Transverse colon (tissue), 4 donors: ENCODE data around the gene ROCK2. TPM values are rescaled to one million over a fixed set of nuclear protein-coding genes. Genes with fewer than 3 reads are reported as not detected.

ENCODE experiments used
- DNase-seq: peaks from one replicate; pipeline ENCODE4 v3.0.0-alpha.2; 2019
- H3K27ac ChIP-seq, 4 donors: fragments of 200-600 bp; sonication (generic); 2 replicates each; pipeline ENCODE4 v1.5.1; 2016 to 2018; ENCODE audit warnings: inconsistent platforms in 4 of 4
- H3K27me3 ChIP-seq: fragments of 200-600 bp; sonication (generic); 2 replicates; pipeline ENCODE4 v1.5.1; 2017; ENCODE audit warnings: inconsistent platforms
- H3K36me3 ChIP-seq, 4 donors: fragments of 200-600 bp; sonication (generic); 2 replicates each; pipeline ENCODE4 v1.5.1; 2017 to 2019; ENCODE audit warnings: inconsistent platforms in 4 of 4
- H3K4me1 ChIP-seq, 4 donors: fragments of 200-600 bp; sonication (generic); 2 replicates each; pipeline ENCODE4 v1.5.1; 2017 to 2020; ENCODE audit warnings: inconsistent platforms in 4 of 4
- H3K4me3 ChIP-seq, 4 donors: fragments of 200-600 bp; sonication (generic); 1 replicate in 1 of 4; 2 replicates in 3 of 4; pipeline versions ENCODE4 v1.5.1 to v1.6.1; 2017 to 2019; ENCODE audit warnings: inconsistent platforms in 4 of 4
- H3K9me3 ChIP-seq, 2 donors: fragments of 200-600 bp; sonication (generic); 2 replicates each; pipeline ENCODE4 v1.5.1; 2017 to 2019; ENCODE audit warnings: inconsistent platforms in 2 of 2
- EP300 ChIP-seq: sonication (generic); formaldehyde crosslinking; IDR thresholded peaks from one replicate; pipeline ENCODE4 v1.6.1; 2017; ENCODE audit warnings: antibody characterized with exemption, low read depth
- POLR2A ChIP-seq: fragments of 450-650 bp; IDR thresholded peaks from one replicate; pipeline ENCODE4 v1.6.1; 2016; ENCODE audit warnings: antibody characterized with exemption, mild to moderate bottlenecking, moderate library complexity
- POLR2AphosphoS5 ChIP-seq, 3 donors: sonication (generic); formaldehyde crosslinking; IDR thresholded peaks; one replicate each; pipeline ENCODE4 v1.6.1; 2016; ENCODE audit warnings: antibody characterized with exemption in 3 of 3
- WGBS, 2 donors: methylation state at CpG; one replicate each; pipeline ENCODE4 v1.1.5; 2018; ENCODE audit warnings: low coverage in 1 of 2; 5-methylcytosine and 5-hydroxymethylcytosine counted together
- in situ Hi-C, 4 donors: fragments of 200-750 bp; cut with MboI; loops; one replicate each; pipeline versions ENCODE4 v1.15.0 to v1.15.1; 2017; ENCODE audit warnings: low sequenced_read_pairs in 3 of 4, low pct_ligation_motif_present in 1 of 4, low pct_unique_long_range_greater_than_20kb in 1 of 4
- intact Hi-C: fragments of 100-400 bp; cut with DNase I; formaldehyde crosslinking; loops from one replicate; pipeline ENCODE4 v1.15.1; 2023; ENCODE audit warnings: low total_unique reads
- total RNA-seq, 4 donors: library from RNA; depleted of rRNA; stranded (reverse); fragments of >200 nt; gene quantifications; one replicate each; pipeline ENCODE4 v1.1.0, GENCODE V29; 2016
- TF ChIP-seq, protein P1 (sequence below), 5 experiments: fragments of 200-600 bp in 3 of 5; fragments of 450-650 bp in 2 of 5; sonication (generic) in 3 of 5; IDR thresholded peaks; 1 replicate in 2 of 5; 2 replicates in 3 of 5; pipeline ENCODE4 v1.5.1; 2016 to 2017; ENCODE audit warnings: antibody characterized with exemption in 5 of 5, inconsistent platforms in 3 of 5, mild to moderate bottlenecking in 2 of 5, moderate library complexity in 1 of 5

The ROCK2 gene
- total RNA-seq = 10 to 100 TPM; 53.9 to 93.0 (median 74.7) TPM

GRCh38 chr2:11344342-11344955, at the start of gene ROCK2:
TSS of gene ROCK2 (minus strand) at chr2:11344636. CDS start at chr2:11344136, 500 bp downstream.
- in situ Hi-C loops (loop anchor here in 1 of 4 donors (10.0 kb wide), 1 partner anchor 60 kb away; no protein-coding TSS in a partner anchor), intact Hi-C loops (no loop called here)
- H3K4me3 ChIP-seq = peak within 1 kb of the TSS; percentile 74 to 100 (median 80)
- H3K27ac ChIP-seq = peak within 1 kb of the TSS; percentile 100
- DNase-seq = peak; percentile 90
- peaks cover 8 to 51% (median 40%) of the 10 kb centered on the region in 4 donors for H3K4me1 ChIP-seq
- TF ChIP-seq POLR2A (peak; percentile 49), EP300 (no peak), POLR2AphosphoS5 (IDR thresholded peaks at IDR 0.05) (peak; percentile 43 to 89 (median 87))
- TF ChIP-seq, protein P1, sequence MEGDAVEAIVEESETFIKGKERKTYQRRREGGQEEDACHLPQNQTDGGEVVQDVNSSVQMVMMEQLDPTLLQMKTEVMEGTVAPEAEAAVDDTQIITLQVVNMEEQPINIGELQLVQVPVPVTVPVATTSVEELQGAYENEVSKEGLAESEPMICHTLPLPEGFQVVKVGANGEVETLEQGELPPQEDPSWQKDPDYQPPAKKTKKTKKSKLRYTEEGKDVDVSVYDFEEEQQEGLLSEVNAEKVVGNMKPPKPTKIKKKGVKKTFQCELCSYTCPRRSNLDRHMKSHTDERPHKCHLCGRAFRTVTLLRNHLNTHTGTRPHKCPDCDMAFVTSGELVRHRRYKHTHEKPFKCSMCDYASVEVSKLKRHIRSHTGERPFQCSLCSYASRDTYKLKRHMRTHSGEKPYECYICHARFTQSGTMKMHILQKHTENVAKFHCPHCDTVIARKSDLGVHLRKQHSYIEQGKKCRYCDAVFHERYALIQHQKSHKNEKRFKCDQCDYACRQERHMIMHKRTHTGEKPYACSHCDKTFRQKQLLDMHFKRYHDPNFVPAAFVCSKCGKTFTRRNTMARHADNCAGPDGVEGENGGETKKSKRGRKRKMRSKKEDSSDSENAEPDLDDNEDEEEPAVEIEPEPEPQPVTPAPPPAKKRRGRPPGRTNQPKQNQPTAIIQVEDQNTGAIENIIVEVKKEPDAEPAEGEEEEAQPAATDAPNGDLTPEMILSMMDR (IDR thresholded peaks at IDR 0.05) = no peak
- no peaks in the 10 kb centered on the region for H3K36me3 ChIP-seq
- H3K27me3 ChIP-seq = no peaks in the 10 kb centered on the region
- no peaks in the 10 kb centered on the region for H3K9me3 ChIP-seq
- 0 to 2% methylated on average over 1 to 52 of the region's 90 CpGs for WGBS, 2 donors

DNA sequence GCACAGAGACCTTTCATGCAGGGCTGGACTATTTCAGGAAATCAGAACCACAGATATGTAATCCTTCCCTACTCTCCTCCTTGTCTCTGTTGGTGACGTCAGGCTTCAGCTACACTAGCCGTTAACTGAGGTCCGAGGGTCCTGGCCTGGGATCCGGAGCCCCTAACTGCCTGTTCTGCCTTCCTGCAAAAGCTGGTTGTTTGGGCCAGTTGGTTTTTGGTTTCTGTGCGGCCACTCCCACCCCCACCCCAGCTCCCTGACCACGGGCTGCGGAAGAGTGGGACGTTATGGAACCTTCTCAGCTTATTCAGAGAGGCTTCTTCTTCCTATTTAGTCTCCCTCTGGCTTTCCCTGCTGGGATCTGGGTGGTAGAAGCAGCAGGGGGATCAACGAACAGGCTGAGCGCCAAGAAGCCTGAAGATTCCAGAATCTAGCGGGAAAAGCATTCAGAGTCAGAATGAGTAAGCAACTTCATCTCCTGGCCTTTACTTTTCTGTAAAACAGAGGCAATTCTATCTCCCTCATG, 49.3 kb upstream of the ROCK2 start:
- intact Hi-C loops = no loop called here
- no peak overlapping the region for H3K4me3 ChIP-seq
- no peaks in the 10 kb centered on the region for H3K36me3 ChIP-seq
- no peak for DNase-seq
- H3K27ac ChIP-seq = peak overlapping the region; percentile 23 to 55 (median 46)
- no peak for TF ChIP-seq EP300
- TF ChIP-seq, protein P1 (IDR thresholded peaks at IDR 0.05) = no peak
- TF ChIP-seq POLR2AphosphoS5 (IDR thresholded peaks at IDR 0.05) = no peak
- TF ChIP-seq POLR2A = no peak
- H3K27me3 ChIP-seq = no peaks in the 10 kb centered on the region
- WGBS, 2 donors = 62 to 100% methylated on average over 2 to 11 of the region's 11 CpGs
- in situ Hi-C loops = no loop called here
- peaks cover 12 to 27% (median 13%) of the 10 kb centered on the region in 4 donors for H3K4me1 ChIP-seq
- H3K9me3 ChIP-seq = no peaks in the 10 kb centered on the region

DNA sequence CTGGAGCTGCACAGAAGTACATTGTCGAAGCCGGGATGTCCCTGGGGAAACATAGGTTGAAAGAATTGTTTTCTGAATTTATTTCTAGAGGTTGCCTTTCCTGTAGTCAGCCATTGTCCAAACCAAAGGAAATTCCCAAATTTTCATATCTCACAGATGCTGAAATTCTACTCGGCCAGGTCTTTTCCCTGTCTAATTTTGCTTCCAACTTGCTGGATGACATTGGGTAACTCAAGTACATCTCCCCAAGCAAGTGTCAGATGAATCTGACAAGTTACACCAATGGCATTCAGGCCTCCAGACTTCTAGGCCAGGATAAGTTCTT, 47.5 kb upstream of the ROCK2 start:
- no peaks in the 10 kb centered on the region for H3K9me3 ChIP-seq
- TF ChIP-seq POLR2AphosphoS5 (IDR thresholded peaks at IDR 0.05) = no peak
- no peak for TF ChIP-seq EP300
- no peak for TF ChIP-seq POLR2A
- TF ChIP-seq, protein P1 (IDR thresholded peaks at IDR 0.05) = no peak
- DNase-seq = no peak
- no peaks in the 10 kb centered on the region for H3K27me3 ChIP-seq
- H3K4me1 ChIP-seq = peaks cover 24 to 40% (median 30%) of the 10 kb centered on the region in 4 donors
- no peak overlapping the region for H3K4me3 ChIP-seq
- peak overlapping the region in 3 of 4 donors; percentile 8 to 33 (median 20) for H3K27ac ChIP-seq
- intact Hi-C loops = no loop called here
- WGBS, 2 donors = 58 to 71% methylated on average over 3 of the region's 3 CpGs
- in situ Hi-C loops = no loop called here
- H3K36me3 ChIP-seq = no peaks in the 10 kb centered on the region

GRCh38 chr2:11390399-11390658, 45.9 kb upstream of the ROCK2 start:
- Histone ChIP-seq H3K4me3 (no peak overlapping the region), H3K36me3 (no peaks in the 10 kb centered on the region), H3K27me3 (no peaks in the 10 kb centered on the region), H3K4me1 (peaks cover 33 to 55% (median 44%) of the 10 kb centered on the region in 4 donors), H3K27ac (peak overlapping the region in 2 of 4 donors; percentile 78 to 82), H3K9me3 (no peaks in the 10 kb centered on the region)
- in situ Hi-C loops = no loop called here
- DNase-seq = no peak
- no peak for TF ChIP-seq POLR2A
- TF ChIP-seq EP300 = no peak
- no peak for TF ChIP-seq POLR2AphosphoS5 (IDR thresholded peaks at IDR 0.05)
- TF ChIP-seq, protein P1 (IDR thresholded peaks at IDR 0.05) = no peak
- 75 to 81% methylated on average over 4 to 5 of the region's 5 CpGs for WGBS, 2 donors
- intact Hi-C loops = no loop called here
